NT2/D1 (cell line): ENCODE data around the gene NR2F1-AS1.

ENCODE experiments used
- DNase-seq: peaks from one replicate; pipeline ENCODE4 v3.0.0-alpha.2; 2011; ENCODE audit warnings: low read depth, low spot score
- H3K27me3 ChIP-seq: 2 replicates; pipeline ENCODE4 v1.6.0; 2011; ENCODE audit warnings: mild to moderate bottlenecking; ENCODE audit not compliant: insufficient read length, insufficient read depth
- H3K36me3 ChIP-seq: 2 replicates; pipeline ENCODE4 v1.6.1; 2011; ENCODE audit warnings: mild to moderate bottlenecking, low read length, mixed read lengths; ENCODE audit not compliant: insufficient read depth, insufficient read length
- H3K4me1 ChIP-seq: 2 replicates; pipeline ENCODE4 v1.5.1; 2011; ENCODE audit not compliant: insufficient read depth, insufficient read length
- H3K4me3 ChIP-seq: 2 replicates; pipeline ENCODE4 v1.5.1; 2011; ENCODE audit warnings: low read depth; ENCODE audit not compliant: insufficient read length
- H3K9ac ChIP-seq: 2 replicates; pipeline ENCODE4 v1.6.0; 2011; ENCODE audit warnings: low read depth; ENCODE audit not compliant: insufficient read length
- H3K9me3 ChIP-seq: 2 replicates; pipeline ENCODE4 v1.5.1; 2011; ENCODE audit warnings: mild to moderate bottlenecking, low read length; ENCODE audit not compliant: insufficient read depth
- SUZ12 ChIP-seq: IDR thresholded peaks from 2 replicates; pipeline ENCODE4 v1.6.1; 2011; ENCODE audit not compliant: insufficient read length, insufficient read depth; ENCODE audit errors: extremely low read depth
- YY1 ChIP-seq: IDR thresholded peaks from 2 replicates; pipeline ENCODE4 v1.6.1; 2011; ENCODE audit not compliant: insufficient read length, insufficient read depth
- ZNF274 ChIP-seq: IDR thresholded peaks from 2 replicates; pipeline ENCODE4 v1.6.1; 2011; ENCODE audit warnings: mild to moderate bottlenecking, low read depth, low read length

The NR2F1-AS1 gene

DNA sequence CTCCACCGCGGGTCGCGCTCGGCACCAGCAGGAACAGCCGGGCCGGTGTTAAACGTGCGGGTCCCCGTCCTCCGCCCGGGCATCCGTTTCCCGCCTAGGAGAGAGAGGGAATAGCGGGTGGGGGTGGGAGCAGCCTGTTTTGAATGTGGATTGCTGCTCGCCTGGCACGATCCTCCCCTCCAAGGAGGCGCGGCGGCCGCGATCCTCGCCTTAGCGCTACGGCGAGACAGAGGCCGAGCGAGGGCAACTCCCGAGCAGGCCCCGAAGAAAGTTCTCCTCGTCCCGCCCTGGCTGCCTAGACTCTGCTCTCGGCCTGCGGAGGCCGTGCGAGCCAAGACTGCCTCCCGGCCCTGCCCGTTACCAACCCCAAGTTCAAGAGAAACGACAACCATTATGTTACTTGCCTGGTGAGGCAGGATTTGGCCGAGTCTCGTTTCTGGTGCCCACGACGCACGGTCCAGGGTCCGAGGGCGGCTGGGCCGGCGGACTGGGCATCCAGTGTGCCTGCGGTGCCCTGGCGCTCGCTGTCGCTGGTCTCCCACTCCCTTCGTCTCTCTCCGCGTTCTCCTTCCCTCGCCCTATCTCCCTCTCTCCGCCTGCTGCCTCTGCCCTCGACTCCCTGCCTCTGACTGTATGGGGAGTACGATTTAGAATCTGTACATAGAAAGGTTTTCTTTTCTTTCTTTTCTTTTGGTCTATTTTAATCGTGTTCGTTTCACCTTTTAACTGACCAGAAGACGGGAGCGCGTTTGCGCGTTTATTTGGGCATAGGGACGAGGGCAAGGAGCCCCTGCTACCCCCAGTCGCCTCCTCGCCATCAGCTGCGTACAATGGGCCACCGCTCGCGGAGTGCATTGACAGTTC is 724 bp downstream of the NR2F1-AS1 start:
- H3K4me3 ChIP-seq: peak overlapping the region; percentile 42
- H3K9ac ChIP-seq: peak overlapping the region; percentile 56
- TF ChIP-seq SUZ12: peak; percentile 76
- no peak for TF ChIP-seq YY1
- H3K9me3 ChIP-seq: no peaks in the 10 kb centered on the region
- peaks cover 10% of the 10 kb centered on the region for H3K4me1 ChIP-seq
- peaks cover 86% of the 10 kb centered on the region for H3K27me3 ChIP-seq
- no peaks in the 10 kb centered on the region for H3K36me3 ChIP-seq
- no peak for DNase-seq

DNA sequence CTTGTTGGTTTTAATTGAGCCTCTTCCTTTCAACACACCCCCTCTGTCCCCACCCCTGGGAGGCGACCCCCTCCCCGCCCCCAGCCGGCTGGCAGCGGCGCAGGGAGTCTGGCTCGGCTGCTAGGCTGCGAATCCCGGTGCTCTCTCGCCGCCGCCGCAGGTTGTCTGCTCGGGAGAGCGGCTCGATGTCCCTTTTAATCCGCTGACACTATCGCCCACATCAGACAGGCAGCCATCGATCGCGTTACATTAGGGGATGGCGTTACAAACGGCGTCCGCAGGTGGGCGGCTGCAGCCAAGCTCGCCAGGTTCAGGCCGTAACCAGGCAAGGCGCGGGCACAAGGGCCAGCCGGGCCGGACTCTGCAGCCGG is 1.3 kb downstream of the NR2F1-AS1 start:
- DNase-seq: no peak
- Histone ChIP-seq H3K4me1 (peaks cover 10% of the 10 kb centered on the region), H3K36me3 (no peaks in the 10 kb centered on the region), H3K27me3 (peaks cover 89% of the 10 kb centered on the region), H3K4me3 (peak overlapping the region; percentile 42), H3K9ac (peak overlapping the region; percentile 50), H3K9me3 (no peaks in the 10 kb centered on the region)
- TF ChIP-seq YY1 (no peak), ZNF274 (no peak), SUZ12 (peak; percentile 38)

GRCh38 chr5:93578813-93579691 is 2.0 kb downstream of the NR2F1-AS1 start:
- DNase-seq: no peak
- H3K4me1 ChIP-seq: peaks cover 10% of the 10 kb centered on the region
- peaks cover 95% of the 10 kb centered on the region for H3K27me3 ChIP-seq
- H3K9ac ChIP-seq: no peak overlapping the region
- peak overlapping the region; percentile 21 for H3K4me3 ChIP-seq
- TF ChIP-seq YY1 (no peak), ZNF274 (no peak), SUZ12 (peak; percentile 30)
- no peaks in the 10 kb centered on the region for H3K9me3 ChIP-seq
- H3K36me3 ChIP-seq: no peaks in the 10 kb centered on the region

GRCh38 chr5:93577854-93578812 is 2.9 kb downstream of the NR2F1-AS1 start:
- TF ChIP-seq SUZ12 (no peak), ZNF274 (no peak), YY1 (no peak)
- Histone ChIP-seq H3K9ac (no peak overlapping the region), H3K9me3 (no peaks in the 10 kb centered on the region), H3K4me3 (no peak overlapping the region), H3K27me3 (peaks cover 96% of the 10 kb centered on the region), H3K4me1 (peaks cover 11% of the 10 kb centered on the region), H3K36me3 (no peaks in the 10 kb centered on the region)
- no peak for DNase-seq

DNA sequence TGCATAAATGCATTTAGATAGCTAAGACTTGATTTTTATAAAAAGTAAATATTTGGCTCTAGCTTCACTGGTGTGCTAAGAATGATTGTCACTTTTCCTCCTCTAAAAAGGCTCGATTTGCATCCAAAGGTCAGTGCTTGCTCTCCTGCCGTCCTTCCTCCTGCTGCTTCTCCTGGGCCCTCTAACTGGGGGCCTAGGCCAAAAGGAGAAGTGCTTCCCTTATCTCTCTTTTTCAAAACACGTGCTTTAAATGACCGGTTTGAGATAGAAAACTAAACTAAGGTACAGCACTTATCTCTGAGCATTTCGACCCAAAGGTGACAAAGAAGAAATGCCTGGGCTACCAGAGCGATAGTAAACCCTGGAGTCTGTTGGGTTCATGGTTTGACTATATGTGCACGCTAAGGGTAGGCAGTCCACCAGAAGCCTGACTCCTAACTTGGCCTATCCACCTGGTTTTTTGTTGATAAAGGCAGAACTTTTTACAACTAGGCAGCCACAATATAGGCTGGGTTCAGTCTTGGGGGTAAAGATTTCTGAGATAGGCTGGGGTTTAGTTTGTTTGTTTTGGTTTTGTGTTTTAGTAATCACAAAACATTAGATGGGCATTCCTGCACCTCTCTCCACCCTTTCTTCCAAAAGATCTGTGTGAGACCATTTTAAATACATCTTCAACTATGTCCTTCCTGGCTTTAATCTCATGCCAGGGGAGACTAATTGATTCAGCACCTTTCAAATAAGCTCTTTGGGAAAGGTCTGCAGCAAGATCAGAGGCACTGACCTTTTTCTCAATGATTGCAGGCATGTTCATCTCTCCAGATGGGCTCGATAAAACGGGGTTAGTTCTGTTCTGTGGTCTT is 3.8 kb downstream of the NR2F1-AS1 start:
- no peak for TF ChIP-seq YY1
- no peak for TF ChIP-seq ZNF274
- no peak for TF ChIP-seq SUZ12
- Histone ChIP-seq H3K9ac (no peak overlapping the region), H3K4me3 (no peak overlapping the region), H3K36me3 (no peaks in the 10 kb centered on the region), H3K27me3 (peaks cover 96% of the 10 kb centered on the region), H3K9me3 (no peaks in the 10 kb centered on the region), H3K4me1 (peaks cover 17% of the 10 kb centered on the region)
- no peak for DNase-seq
